Lower leg skin (tissue), 4 donors: Measurements from ENCODE around the gene SLC49A3. TPM values are rescaled to one million over a fixed set of nuclear protein-coding genes. Genes with fewer than 3 reads are reported as not detected.

ENCODE experiments used
- DNase-seq, 2 donors: peaks; one replicate each; pipeline ENCODE4 v3.0.0-alpha.2; 2019; ENCODE audit warnings: low spot score in 2 of 2
- H3K4me3 ChIP-seq: fragments of 200-600 bp; sonication (generic); 2 replicates; pipeline ENCODE4 v1.5.1; 2017; ENCODE audit warnings: mild to moderate bottlenecking, low read depth; ENCODE audit not compliant: poor library complexity, severe bottlenecking
- CTCF ChIP-seq, 3 donors: fragments of 450-650 bp; IDR thresholded peaks; one replicate each; pipeline ENCODE4 v1.5.1; 2016; ENCODE audit warnings: antibody characterized with exemption in 3 of 3, mild to moderate bottlenecking in 3 of 3, moderate library complexity in 2 of 3
- POLR2A ChIP-seq, 2 donors: fragments of 450-650 bp; IDR thresholded peaks; one replicate each; pipeline ENCODE4 v1.6.1; 2016 to 2017; ENCODE audit warnings: antibody characterized with exemption in 2 of 2, mild to moderate bottlenecking in 1 of 2, moderate library complexity in 1 of 2
- WGBS, 2 donors: methylation state at CpG; one replicate each; pipeline ENCODE4 v1.1.5; 2018; 5-methylcytosine and 5-hydroxymethylcytosine counted together
- intact Hi-C: fragments of 100-400 bp; cut with DNase I; formaldehyde crosslinking; loops from one replicate; pipeline ENCODE4 v1.15.0; 2023; ENCODE audit warnings: low total_unique reads
- total RNA-seq, 4 donors: library from RNA; depleted of rRNA; stranded (reverse); fragments of >200 nt; gene quantifications; one replicate each; pipeline ENCODE4 v1.1.0, GENCODE V29; 2016

SLC49A3 gene
- total RNA-seq, 4 donors from 2014 or later = 16.8 to 33.8 (median 22.7) TPM

DNA sequence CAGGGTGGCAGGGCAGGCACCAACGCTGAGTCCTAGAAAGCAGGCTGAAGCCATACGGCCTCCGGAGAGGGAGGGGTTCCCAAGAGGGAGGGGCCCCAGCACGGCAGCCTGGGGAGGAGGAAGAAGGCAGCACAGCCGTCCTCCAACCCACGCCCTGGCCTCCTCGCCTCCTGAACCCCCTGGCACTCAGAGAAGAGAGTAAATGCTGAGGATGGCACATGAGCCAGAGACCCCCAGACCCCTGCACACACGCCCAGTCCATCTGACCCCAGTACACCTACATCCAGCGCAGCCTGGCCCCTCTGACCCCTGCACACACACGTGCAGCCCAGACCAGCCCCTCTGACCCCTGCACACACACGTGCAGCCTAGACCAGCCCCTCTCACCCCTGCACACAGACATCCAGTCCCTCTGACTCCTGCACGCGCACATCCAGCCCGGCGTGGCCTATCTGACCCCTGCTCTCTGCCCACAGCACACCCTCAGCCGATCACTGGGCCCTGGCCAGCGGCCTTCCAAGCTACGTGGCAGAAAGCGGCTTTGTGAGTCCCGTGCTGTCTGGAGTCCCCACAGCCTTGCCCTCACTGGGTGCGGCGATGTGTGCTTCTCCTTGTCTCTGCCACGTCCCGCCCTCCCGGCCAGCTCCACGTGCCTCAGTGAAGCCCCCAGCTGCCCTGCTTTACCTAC is 33.3 kb downstream of the SLC49A3 start:
- intact Hi-C loops = no loop called here

GRCh38 chr4:654871-655463 is 34.0 kb downstream of the SLC49A3 start:
- intact Hi-C loops = no loop called here
- 53 to 61% methylated on average over 9 to 17 of the region's 17 CpGs for WGBS, 2 donors
- TF ChIP-seq POLR2A (IDR thresholded peaks at IDR 0.05) = no peak
- TF ChIP-seq CTCF (IDR thresholded peaks at IDR 0.05) = no peak
- no peak for DNase-seq
- no peak overlapping the region for H3K4me3 ChIP-seq

More for the DNA sequence above, 33.3 kb downstream of the SLC49A3 start:
- no peak for TF ChIP-seq CTCF (IDR thresholded peaks at IDR 0.05)
- TF ChIP-seq POLR2A (IDR thresholded peaks at IDR 0.05) = no peak
- H3K4me3 ChIP-seq = no peak overlapping the region
- DNase-seq = no peak
- WGBS, 2 donors = 63 to 67% methylated on average over 23 to 25 of the region's 26 CpGs

DNA sequence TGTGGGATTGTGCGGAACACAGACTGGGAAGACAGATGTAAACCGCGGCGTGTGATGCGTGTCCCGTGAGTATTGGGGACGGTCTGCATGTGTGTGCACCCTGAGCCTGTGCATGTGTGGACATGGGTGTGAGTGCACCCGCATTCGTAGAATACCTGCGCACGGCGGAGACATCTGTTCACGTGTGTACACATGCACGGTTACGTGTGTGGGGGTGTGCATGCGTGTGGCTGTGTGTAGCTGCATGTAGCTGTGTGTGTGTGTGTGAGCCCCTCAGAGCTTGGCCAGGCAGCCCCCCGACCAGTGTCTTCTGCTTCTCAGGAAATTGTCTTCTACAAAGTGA is 34.5 kb downstream of the SLC49A3 start:
- no peak overlapping the region for H3K4me3 ChIP-seq
- intact Hi-C loops = no loop called here
- 93 to 96% methylated on average over 17 of the region's 17 CpGs for WGBS, 2 donors
- TF ChIP-seq CTCF (IDR thresholded peaks at IDR 0.05) (no peak), POLR2A (IDR thresholded peaks at IDR 0.05) (no peak)
- DNase-seq = no peak

DNA sequence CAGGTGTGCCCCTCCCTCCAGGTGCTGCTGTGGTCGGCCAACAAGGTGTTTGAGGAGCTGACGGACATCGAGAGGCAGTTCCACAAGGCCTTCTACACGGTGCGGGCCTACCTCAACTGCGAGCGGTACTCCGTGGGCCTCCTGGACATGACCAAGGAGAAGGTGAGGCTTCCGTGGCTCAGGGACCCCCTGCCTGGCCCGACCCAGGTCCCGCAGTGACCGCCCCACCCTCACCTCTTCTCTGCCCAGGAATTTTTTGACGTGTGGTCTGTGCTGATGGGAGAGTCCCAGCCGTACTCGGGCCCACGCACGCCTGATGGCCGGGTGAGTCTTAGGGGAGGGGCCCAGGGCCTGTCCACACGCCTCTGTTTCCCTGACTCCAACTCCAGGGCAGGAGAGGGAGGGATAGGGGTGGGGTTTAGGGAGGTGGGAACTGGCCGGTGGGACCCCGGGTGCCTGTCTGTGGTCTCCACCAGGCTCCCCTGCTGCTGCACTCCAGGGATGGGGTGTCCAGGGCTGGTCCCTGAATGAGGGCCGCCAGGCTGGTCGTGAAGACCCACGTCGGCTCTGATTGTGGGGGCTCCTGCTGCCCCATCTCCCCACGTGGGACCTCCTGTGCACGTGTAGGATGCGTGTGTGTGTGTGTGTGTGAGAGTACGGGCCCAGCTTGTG is 35.0 kb downstream of the SLC49A3 start:
- no peak for DNase-seq
- no peak overlapping the region for H3K4me3 ChIP-seq
- intact Hi-C loops = no loop called here
- WGBS, 2 donors = 80 to 88% methylated on average over 27 to 29 of the region's 29 CpGs
- no peak for TF ChIP-seq CTCF (IDR thresholded peaks at IDR 0.05)

DNA sequence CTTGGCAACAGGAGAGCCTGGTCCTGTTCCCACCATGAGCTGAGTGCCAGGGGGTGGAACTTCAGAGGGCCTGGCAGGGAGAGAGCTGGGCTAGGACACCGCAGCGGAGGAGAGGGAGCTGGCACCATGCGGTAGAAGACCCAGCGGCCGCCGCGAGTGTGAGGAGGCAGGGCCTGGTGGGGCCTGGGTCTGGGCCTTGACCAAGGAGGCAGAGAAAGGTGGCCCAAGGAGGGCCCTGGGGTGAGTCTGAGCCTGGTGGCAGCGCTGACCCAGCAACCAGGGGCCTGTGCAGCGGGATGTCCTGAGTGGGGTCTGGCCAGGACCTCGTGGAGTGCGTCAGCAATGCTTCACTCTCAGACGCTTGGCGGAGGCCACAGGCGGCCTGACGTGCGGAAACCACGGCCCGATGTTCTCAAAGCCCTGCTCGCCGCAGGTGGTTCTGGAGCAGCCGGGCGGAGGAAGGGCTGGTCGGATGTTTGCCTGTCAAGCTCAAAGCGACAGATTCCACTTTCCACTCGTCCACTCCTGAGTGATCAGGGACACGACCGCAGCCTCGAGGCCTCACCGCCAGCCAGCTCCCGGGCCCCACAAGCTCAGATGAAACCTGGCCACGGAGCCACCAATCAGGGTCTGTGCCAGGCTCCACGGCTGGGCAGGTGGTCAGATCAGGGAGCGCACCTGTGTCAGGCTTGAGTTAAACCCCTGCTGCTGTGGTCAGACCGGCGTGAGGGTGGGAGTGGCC is 35.7 kb downstream of the SLC49A3 start:
- intact Hi-C loops = no loop called here
- WGBS, 2 donors = 88 to 90% methylated on average over 27 to 34 of the region's 35 CpGs
- H3K4me3 ChIP-seq = no peak overlapping the region
- no peak for DNase-seq
- TF ChIP-seq POLR2A (IDR thresholded peaks at IDR 0.05) (no peak), CTCF (IDR thresholded peaks at IDR 0.05) (no peak)
